Inferior parietal cortex (tissue), 1 donor: ENCODE measurements around the gene FAM118A.
"Not testable (repeated sequence)": the region's sequence is repeated elsewhere in the genome, so short reads cannot be mapped to it uniquely, and the experiment has no call there.

Experiments
- DNase-seq: peaks from one replicate; pipeline ENCODE4 v3.0.0-alpha.2; 2016; ENCODE audit errors: extremely low spot score

The FAM118A gene

DNA sequence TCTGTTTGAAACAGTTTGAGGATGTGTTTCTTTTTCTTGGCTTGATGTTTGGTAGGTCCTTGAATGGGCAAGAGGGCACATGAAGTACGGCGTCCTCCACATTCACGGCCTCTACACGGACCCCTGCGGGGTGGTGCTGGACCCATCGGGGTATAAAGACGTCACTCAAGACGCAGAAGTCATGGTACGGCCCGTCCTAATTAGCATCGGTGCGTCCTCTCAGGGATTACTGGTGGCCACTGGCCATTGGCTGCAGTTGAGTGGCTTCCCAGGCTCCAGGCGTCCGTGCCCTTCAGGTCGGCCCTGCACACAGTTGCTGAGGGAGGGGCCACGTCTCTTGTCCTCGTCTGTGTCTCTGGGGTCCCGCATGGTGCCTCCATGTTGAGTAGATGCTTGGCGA lies 20.8 kb downstream of the FAM118A start:
- DNase-seq: no peak

DNA sequence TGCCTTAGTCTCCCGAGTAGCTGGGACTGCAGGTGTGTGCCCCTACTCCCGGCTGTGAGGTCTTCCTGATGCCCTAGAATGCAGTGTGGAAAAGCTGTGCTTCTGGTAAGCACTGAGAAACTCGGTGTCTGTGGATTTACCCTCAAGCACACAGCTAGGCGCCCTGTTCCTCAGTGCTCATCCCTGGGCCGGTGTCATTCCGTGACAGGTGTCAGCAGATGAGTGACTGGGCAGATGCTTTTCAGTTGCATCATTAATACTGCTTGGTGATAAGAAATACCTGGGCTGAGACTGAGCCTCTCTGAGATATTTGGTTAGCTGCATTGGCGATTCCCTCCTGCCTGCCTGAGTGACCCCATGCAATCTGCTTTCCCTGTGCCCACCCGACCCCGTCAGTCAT lies 21.8 kb downstream of the FAM118A start:
- no peak for DNase-seq

- DNase-seq: no peak
Measured at GRCh38 chr22:45332001-45332400, 22.3 kb downstream of the FAM118A start.

- no peak for DNase-seq
Measured at GRCh38 chr22:45334068-45334467, 24.3 kb downstream of the FAM118A start.

GRCh38 chr22:45334528-45334927 lies 24.8 kb downstream of the FAM118A start:
- peak; percentile 39 for DNase-seq

DNA sequence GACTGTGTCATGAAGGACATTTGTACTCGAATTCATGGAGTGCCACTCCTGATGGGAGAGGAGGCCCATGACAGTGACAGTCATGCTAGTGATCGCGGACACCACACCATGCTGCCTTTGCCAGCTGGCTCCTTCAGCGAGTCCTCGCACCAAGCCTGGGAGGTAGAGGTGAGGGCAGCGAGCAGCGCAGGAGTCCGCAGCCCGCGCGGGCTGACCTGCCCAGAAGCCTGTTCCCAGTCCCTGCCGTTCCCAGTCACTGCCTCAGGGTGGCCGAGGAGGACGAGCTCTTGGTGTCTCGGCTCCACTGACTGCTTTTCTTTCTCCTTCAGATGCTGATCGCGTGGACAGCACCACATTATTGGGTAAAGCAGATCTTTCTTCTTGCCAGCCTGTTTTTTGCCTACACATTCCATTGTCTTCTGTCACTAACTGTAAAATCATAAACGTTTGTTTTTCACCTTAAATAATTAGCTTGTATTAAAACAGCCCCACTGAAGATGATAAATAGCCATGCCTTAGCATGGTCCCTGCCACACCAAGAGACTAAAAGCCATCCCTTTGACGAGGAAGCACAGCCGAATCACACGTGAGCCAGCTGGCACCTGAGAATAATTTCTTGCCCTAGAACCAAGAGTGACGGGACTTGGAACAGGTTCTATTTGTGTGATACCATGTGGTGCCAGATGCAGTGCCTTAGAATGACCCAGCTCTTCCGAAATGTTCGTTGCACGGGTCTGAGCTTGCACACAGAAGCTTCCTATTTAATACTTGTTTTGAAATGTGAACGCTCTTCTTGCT lies 25.5 kb downstream of the FAM118A start:
- DNase-seq: no peak

GRCh38 chr22:45335854-45336522 lies 26.3 kb downstream of the FAM118A start:
- DNase-seq: no peak

- DNase-seq: no peak
Measured at GRCh38 chr22:45336971-45337431, 27.3 kb downstream of the FAM118A start.

DNA sequence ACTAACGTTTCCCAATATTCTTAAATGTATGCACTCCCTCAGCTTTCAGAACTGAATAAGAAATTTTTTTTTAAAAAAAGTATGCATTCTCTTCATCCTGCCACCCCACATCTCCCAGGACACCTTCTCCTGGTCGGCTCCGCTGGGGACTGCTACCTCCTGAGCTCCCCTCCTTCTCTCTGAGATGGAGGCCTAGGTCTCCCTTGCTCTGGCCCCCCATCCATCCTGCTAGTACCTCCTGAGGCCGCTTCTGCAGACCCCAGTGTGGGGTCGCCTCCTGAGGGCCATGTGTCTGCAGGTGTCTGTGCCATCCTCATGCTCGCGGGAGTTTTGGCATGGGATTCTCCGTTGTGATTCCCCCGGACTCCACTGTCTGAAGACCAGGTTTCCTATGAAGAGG lies 27.8 kb downstream of the FAM118A start:
- no peak for DNase-seq

- DNase-seq: no peak
Measured at GRCh38 chr22:45338795-45339194, 29.1 kb downstream of the FAM118A start.

DNA sequence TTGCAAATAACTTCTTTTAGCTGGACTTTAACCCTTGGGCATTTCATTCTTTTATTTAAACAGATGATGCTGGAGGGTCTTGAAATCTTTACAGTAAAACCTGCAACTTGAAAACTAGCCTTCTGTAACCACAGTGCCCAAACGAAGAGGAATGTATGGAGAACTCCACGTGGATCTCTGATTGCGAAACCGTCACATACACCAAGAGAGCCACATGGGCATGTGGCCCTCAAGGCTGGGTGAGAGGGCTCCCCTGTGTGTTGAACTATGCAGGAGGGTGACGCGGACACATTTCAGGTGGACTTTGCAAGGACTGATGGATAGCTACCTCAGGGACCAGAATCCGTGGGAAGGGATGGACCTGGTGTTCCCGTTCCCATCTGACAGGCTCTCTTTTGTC lies 30.6 kb downstream of the FAM118A start:
- no peak for DNase-seq

- no peak for DNase-seq
Measured at GRCh38 chr22:45341498-45341897, 31.8 kb downstream of the FAM118A start.

DNA sequence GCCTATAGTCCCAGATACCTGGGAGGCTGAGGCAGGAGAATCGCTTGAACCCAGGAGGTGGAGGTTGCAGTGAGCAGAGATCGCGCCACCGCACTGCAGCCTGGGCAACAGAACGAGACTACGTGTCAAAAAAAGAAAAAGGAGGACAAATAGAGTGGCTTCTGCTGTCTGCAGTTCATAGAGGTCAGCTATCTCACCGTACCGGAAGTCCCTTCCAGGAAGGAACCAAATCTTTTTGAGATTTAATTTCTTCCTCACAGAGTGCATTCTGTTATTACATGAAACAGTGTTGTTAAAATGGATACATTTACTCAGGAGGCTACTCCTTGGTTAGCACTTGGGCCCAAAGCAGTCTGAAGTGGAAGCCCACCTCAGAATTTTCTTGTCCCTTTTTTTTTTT lies 33.4 kb downstream of the FAM118A start:
- no peak for DNase-seq

GRCh38 chr22:45344334-45344733 lies 34.6 kb downstream of the FAM118A start:
- DNase-seq: no peak

GRCh38 chr22:45349916-45350315 lies 40.2 kb downstream of the FAM118A start:
- DNase-seq: no peak

DNA sequence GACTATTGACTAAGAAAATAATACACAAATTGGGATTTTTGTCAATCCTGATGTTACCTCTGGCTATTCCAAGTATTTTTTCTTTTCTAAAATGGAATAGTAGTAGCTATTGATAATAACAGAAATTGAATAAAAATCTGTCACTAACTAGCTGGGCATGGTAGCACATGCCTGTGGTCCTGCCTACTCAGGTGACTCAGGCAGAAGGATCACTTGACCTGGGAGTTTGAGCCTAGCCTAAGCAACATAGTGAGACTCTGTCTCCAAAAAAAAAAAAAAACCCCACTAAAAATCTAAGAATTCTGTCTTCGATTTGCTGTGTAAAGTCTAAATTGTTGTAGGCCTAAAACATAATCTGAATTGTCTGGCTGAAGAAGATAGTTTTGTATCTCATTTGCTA lies 42.2 kb downstream of the FAM118A start:
- no peak for DNase-seq

DNA sequence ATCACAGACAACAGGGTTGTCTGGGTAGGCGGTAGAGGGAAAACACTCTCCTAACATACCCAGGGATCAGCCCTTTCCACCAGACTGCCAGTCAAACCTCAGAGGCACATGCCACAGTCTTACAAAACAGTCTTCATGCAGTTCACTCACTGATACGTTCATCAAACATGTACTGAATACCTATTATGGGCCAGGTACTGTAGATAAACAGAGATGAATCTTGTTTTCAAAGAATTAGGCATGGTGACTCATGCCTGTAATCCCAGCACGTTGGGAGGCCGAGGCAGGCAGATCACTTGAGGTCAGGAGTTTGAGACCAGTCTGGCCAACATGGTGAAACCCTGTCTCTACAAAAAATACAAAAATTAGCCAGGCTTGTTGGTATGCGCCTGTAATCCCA lies 43.0 kb downstream of the FAM118A start:
- DNase-seq: not testable (repeated sequence)

DNA sequence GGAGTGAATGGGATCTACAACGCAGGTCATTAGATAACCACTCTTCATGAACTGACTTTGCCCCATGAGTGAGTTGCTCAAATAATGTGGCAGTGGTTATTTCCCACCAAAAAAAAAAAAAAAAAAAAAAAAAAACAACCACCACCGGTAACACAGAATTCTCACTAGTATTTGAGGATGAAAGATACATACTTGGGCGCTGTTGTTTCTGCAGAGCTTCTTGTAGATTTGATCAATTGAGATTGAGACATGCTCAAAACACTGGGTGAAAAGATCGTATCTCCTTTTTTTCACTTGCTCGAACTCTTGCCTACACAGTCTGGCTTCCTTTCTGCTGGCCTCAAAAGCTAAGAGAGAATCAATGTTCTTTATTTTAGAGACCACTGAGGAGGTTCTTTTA lies 44.1 kb downstream of the FAM118A start:
- DNase-seq: no peak

DNA sequence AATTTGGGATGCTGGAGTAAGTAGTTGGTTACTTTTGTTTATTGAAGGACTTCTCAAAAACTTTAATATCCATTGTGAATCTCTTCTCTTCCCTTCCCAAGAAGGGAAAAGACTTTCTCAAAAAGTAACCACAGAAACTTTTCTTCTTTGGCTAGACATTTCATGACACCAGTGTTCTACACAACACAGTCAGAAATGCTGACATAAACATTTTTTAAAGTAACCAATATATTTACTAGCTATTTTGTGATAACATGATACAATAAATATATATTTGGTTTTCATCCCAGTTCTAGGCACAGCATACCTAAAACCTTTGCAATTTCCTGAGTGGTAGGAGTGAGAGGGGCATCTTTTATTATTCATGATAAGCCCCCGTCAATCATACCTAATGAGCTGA lies 47.8 kb downstream of the FAM118A start:
- no peak for DNase-seq

DNA sequence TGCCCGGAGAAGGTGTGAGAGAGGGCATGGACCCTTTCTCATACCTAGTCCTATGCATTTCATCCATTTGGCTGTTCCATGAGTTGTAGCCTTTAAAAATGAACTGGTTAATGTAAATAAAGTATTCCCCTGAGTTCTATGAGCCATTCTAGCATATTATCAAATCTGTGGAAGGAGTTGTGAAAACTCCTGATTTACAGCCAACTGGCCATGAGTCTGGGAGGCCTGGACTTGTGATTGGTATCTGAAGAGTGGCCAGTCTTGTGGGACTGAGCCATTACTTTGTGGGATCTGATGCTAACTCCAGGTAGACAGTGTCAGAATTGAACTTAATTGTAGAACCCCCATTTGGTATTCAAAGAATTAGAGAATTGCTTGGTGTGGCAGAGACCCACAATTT lies 48.4 kb downstream of the FAM118A start:
- no peak for DNase-seq

- DNase-seq: no peak
Measured at GRCh38 chr22:45359627-45360026, 49.9 kb downstream of the FAM118A start.

- DNase-seq: no peak
Measured at GRCh38 chr22:45366713-45367112, 57.0 kb downstream of the FAM118A start.

- not testable (repeated sequence) for DNase-seq
Measured at GRCh38 chr22:45373592-45373991, 63.9 kb downstream of the FAM118A start.
